Nucleus accumbens (tissue), 56 donors: Measurements from ENCODE around the gene TULP1.

Experiments
- DNase-seq, 56 donors: peaks; one replicate each; lab custom pipeline; 2025; lab: John Stamatoyannopoulos, UW

The TULP1 gene

GRCh38 chr6:35487658-35488516 is 24.8 kb downstream of the TULP1 start:
- DNase-seq = no peak

GRCh38 chr6:35486005-35486925 is 26.4 kb downstream of the TULP1 start:
- no peak for DNase-seq

- DNase-seq = no peak
These were observed 27.3 kb downstream of the TULP1 start for GRCh38 chr6:35485402-35485877.

DNA sequence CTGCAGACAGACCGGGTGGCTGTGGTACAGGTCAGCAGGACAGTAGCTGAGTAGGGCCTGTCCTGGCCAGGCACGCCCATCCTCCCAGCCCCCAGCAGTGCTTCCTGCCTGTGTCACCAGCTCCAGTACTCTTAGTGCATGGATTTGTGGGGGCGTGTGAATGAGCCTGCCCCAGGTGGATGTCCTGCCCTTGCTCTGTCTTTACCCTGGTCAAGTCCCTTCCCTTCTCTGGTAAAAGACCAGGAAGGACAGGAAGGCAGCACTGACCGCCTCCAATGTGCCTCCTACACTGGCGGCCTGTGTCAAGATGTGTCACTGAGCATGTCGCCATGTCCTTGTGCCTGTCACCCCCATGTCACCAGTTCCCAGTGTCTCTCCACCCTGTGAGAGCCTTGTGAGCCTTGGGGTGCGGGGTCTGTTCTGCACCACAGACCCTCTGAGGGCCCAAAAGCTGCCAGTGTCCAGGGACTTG is 27.7 kb downstream of the TULP1 start:
- DNase-seq = no peak

GRCh38 chr6:35483893-35484645 is 28.6 kb downstream of the TULP1 start:
- no peak for DNase-seq

DNA sequence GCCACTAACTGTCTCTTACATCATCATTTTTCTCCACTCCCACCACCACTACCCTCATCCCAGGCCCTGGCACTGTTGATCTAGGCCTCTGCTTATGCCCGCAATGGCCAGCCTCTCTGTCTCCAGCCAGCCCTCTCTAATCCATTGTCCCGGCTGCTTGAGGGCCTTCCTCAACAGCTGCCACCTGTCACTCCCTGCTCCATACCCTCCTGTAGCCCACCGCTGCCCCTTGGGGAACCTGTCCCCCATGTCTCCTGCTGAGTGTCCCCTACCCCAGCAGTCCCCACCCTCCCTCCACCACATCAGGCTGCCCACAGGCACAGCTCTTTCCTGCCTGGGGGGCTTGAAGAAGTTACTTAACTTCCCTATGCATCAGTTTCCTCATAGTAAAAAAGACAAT is 29.2 kb downstream of the TULP1 start:
- no peak for DNase-seq

- no peak for DNase-seq
These were observed 29.6 kb downstream of the TULP1 start for GRCh38 chr6:35483062-35483461.

- no peak for DNase-seq
These were observed 31.5 kb downstream of the TULP1 start for GRCh38 chr6:35481226-35481625.

GRCh38 chr6:35480176-35480575 is 32.5 kb downstream of the TULP1 start:
- DNase-seq = no peak

GRCh38 chr6:35478259-35478658 is 34.4 kb downstream of the TULP1 start:
- no peak for DNase-seq

DNA sequence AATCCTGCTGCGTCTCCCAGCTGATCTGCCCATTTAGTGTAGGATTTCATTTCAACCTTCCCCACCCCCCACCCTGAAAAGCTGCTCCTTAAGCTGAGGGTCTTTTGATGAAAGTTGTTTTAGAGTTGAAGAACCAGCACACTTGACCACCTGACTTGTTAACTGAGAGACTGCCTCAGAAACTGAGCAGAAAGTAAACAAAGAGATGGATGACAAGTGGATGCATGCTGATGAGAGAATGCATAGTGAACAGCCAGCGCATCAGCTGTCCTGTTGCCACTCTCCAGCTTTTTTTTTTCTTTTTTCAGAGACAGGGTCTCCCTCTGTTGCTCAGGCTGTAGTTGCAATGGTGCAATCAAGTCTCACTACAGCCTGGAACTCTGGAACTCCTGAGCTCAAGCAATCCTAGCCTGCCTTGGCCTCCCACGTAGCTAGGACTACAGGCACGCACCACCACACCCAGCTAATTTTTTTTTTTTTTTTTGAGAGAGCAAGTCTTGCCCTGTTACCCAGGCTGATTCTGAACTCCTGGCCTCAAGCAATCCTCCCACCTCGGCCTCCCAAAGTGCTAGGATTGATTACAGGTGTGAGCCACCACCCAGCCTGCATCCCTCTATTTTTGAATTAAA is 35.0 kb downstream of the TULP1 start:
- DNase-seq = no peak

- no peak for DNase-seq
These were observed 35.7 kb downstream of the TULP1 start for GRCh38 chr6:35477028-35477427.

GRCh38 chr6:35476004-35476403 is 36.7 kb downstream of the TULP1 start:
- no peak for DNase-seq

- DNase-seq = no peak
These were observed 37.1 kb downstream of the TULP1 start for GRCh38 chr6:35475573-35475972.

- no peak for DNase-seq
These were observed 37.6 kb downstream of the TULP1 start for GRCh38 chr6:35474942-35475570.

- no peak for DNase-seq
These were observed 38.4 kb downstream of the TULP1 start for GRCh38 chr6:35474131-35474941.

DNA sequence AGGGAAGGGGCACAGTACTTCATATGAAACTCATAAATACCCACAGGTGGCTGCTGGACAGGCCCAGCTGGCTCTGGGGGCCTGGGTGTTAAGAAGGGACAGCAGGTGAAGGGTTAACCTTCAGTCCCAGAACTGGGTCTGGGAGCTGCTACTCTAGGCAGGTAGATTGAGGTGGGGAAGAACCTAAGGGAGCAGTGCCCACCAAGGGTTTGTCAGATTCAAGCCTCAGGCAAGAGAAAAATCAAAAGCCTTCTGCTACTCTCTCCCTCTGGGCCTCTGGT is 38.9 kb downstream of the TULP1 start:
- DNase-seq = no peak

GRCh38 chr6:35473075-35473849 is 39.4 kb downstream of the TULP1 start:
- DNase-seq = no peak
